HEK293 (cell line): ENCODE results near the gene PPP1R14C.

Experiments
- CTCF ChIA-PET: fragments of 350-600 bp; formaldehyde crosslinking; extraction: SDS; loops from one replicate; lab custom pipeline; 2021; ENCODE audit warnings: antibody characterized with exemption; lab: Yijun Ruan, JAX
- POLR2A ChIA-PET: fragments of 300-600 bp; formaldehyde crosslinking; extraction: SDS; loops from one replicate; lab custom pipeline; 2020; ENCODE audit warnings: antibody characterized with exemption, inconsistent platforms; lab: Yijun Ruan, JAX
- H3K27ac ChIP-seq: fragments of 200-500 bp; sonication (Bioruptor generic); 2 replicates; pipeline ENCODE4 v1.5.1; 2014; ENCODE audit warnings: low read depth, low read length, control low read depth, inconsistent platforms; ENCODE audit errors: extremely low read depth
- H3K36me3 ChIP-seq, 2 experiments: fragments of 200-500 bp in 1 of 2; sonication (Bioruptor generic) in 1 of 2; 1 replicate in 1 of 2; 2 replicates in 1 of 2; pipeline ENCODE4 v1.5.1; 2014 to 2017; ENCODE audit warnings: inconsistent platforms in 2 of 2, low read length in 2 of 2; ENCODE audit not compliant: control insufficient read depth in 2 of 2, insufficient read depth in 1 of 2
- H3K4me1 ChIP-seq: fragments of 200-500 bp; sonication (Bioruptor generic); 2 replicates; pipeline ENCODE4 v1.5.1; 2014; ENCODE audit warnings: mild to moderate bottlenecking, low read length, inconsistent platforms; ENCODE audit not compliant: control insufficient read depth, insufficient read depth
- H3K4me3 ChIP-seq: 2 replicates; pipeline ENCODE4 v1.5.1; 2011; ENCODE audit warnings: low read depth, mild to moderate bottlenecking, control low read depth, low read length, moderate library complexity
- H3K9me3 ChIP-seq: fragments of 200-500 bp; sonication (Bioruptor generic); 2 replicates; pipeline ENCODE4 v1.5.1; 2014; ENCODE audit warnings: low read depth, low read length, inconsistent platforms; ENCODE audit not compliant: control insufficient read depth, insufficient read depth
- KLF10 ChIP-seq: fragments of 450-650 bp; IDR thresholded peaks from 2 replicates; pipeline ENCODE4 v1.5.1; 2018; ENCODE audit warnings: missing biosample characterization, mild to moderate bottlenecking, missing genetic modification characterization
- MEIS1 ChIP-seq: sonication (generic); formaldehyde crosslinking; IDR thresholded peaks from 2 replicates; pipeline ENCODE4 v1.8.1; 2022; ENCODE audit warnings: missing genetic modification reagents, mild to moderate bottlenecking, borderline replicate concordance
- SP7 ChIP-seq: fragments of 450-650 bp; formaldehyde crosslinking; IDR thresholded peaks from 2 replicates; pipeline ENCODE4 v1.5.1; 2016; ENCODE audit warnings: missing biosample characterization, missing genetic modification characterization
- ZNF138 ChIP-seq: fragments of 450-650 bp; formaldehyde crosslinking; IDR thresholded peaks from 2 replicates; pipeline ENCODE4 v1.5.1; 2016; ENCODE audit warnings: missing biosample characterization, missing genetic modification characterization, borderline replicate concordance
- ZNF16 ChIP-seq: fragments of 450-650 bp; formaldehyde crosslinking; IDR thresholded peaks from 2 replicates; pipeline ENCODE4 v1.5.1; 2016; ENCODE audit warnings: low read depth, missing biosample characterization, missing genetic modification characterization
- ZNF214 ChIP-seq: fragments of 450-650 bp; formaldehyde crosslinking; IDR thresholded peaks from 2 replicates; pipeline ENCODE4 v1.5.1; 2017; ENCODE audit warnings: missing biosample characterization, mild to moderate bottlenecking, missing genetic modification characterization, borderline replicate concordance
- ZNF274 ChIP-seq, 2 experiments: fragments of 200-500 bp in 1 of 2; fragments of 450-650 bp in 1 of 2; sonication (Bioruptor generic) in 1 of 2; formaldehyde crosslinking in 1 of 2; IDR thresholded peaks; 2 replicates each; pipeline versions ENCODE4 v1.5.1 to v1.6.1; 2014 to 2016; ENCODE audit warnings: borderline replicate concordance in 1 of 2, inconsistent platforms in 1 of 2, low read length in 1 of 2, missing biosample characterization in 1 of 2, missing genetic modification characterization in 1 of 2
- ZNF311 ChIP-seq: fragments of 450-650 bp; formaldehyde crosslinking; IDR thresholded peaks from 2 replicates; pipeline ENCODE4 v1.5.1; 2017; ENCODE audit warnings: missing biosample characterization, missing genetic modification characterization, borderline replicate concordance
- ZNF530 ChIP-seq: fragments of 450-650 bp; formaldehyde crosslinking; IDR thresholded peaks from 2 replicates; pipeline ENCODE4 v1.5.1; 2016; ENCODE audit warnings: low read depth, missing biosample characterization, missing genetic modification characterization
- ZNF548 ChIP-seq: fragments of 450-650 bp; formaldehyde crosslinking; IDR thresholded peaks from 2 replicates; pipeline ENCODE4 v1.5.1; 2016; ENCODE audit warnings: missing biosample characterization, missing genetic modification characterization
- TF ChIP-seq, protein P1 (sequence below): fragments of 450-650 bp; formaldehyde crosslinking; IDR thresholded peaks from 2 replicates; pipeline ENCODE4 v1.5.1; 2016; ENCODE audit warnings: missing biosample characterization, missing genetic modification characterization
- TF ChIP-seq, protein P2 (sequence below): fragments of 450-650 bp; formaldehyde crosslinking; IDR thresholded peaks from 2 replicates; pipeline ENCODE4 v1.5.1; 2017; ENCODE audit warnings: missing biosample characterization, missing genetic modification characterization
- TF ChIP-seq, protein P3 (sequence below): fragments of 450-650 bp; formaldehyde crosslinking; optimal IDR thresholded peaks from 2 replicates; pipeline ENCODE3; 2016; ENCODE audit warnings: missing biosample characterization, mild to moderate bottlenecking, missing genetic modification characterization
- TF ChIP-seq, protein P4 (sequence below): fragments of 450-650 bp; formaldehyde crosslinking; IDR thresholded peaks from 2 replicates; pipeline ENCODE4 v1.5.1; 2017; ENCODE audit warnings: missing biosample characterization, missing genetic modification characterization
- TF ChIP-seq, protein P5 (sequence below): fragments of 450-650 bp; formaldehyde crosslinking; IDR thresholded peaks from 2 replicates; pipeline ENCODE4 v1.5.1; 2016; ENCODE audit warnings: missing biosample characterization, missing genetic modification characterization
- TF ChIP-seq, protein P6 (sequence below): fragments of 450-650 bp; formaldehyde crosslinking; IDR thresholded peaks from 2 replicates; pipeline ENCODE4 v1.5.1; 2016; ENCODE audit warnings: missing biosample characterization, missing genetic modification characterization
- TF ChIP-seq, protein P7 (sequence below): fragments of 450-650 bp; formaldehyde crosslinking; IDR thresholded peaks from 2 replicates; pipeline ENCODE4 v1.5.0; 2017; ENCODE audit warnings: missing biosample characterization, missing genetic modification characterization, borderline replicate concordance
- TF ChIP-seq, protein P8 (sequence below): fragments of 450-650 bp; formaldehyde crosslinking; IDR thresholded peaks from 2 replicates; pipeline ENCODE4 v1.5.1; 2016; ENCODE audit warnings: missing biosample characterization, missing genetic modification characterization

PPP1R14C gene

DNA sequence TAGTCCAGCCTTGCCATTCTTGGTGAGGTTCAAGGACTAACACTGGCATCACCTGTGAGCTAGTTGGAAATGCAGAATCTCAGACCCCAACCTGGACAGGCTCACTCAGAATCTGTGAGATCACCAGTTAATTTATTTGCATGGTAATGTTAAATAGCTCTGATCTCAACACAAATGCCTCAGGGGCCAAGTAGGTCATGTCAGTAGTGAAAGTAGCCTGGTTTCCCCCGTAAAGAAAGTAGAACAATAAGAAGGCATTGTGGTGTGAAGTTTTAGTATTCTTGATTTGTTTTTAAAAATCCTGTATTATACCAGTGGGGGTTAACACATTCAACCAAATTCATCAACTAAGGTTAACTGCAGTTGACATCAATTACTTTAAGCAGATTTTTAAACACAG lies 105.5 kb downstream of the PPP1R14C start (continued):
- TF ChIP-seq ZNF138 (tag by site-specific recombination), result no peak
- TF ChIP-seq, protein P1, sequence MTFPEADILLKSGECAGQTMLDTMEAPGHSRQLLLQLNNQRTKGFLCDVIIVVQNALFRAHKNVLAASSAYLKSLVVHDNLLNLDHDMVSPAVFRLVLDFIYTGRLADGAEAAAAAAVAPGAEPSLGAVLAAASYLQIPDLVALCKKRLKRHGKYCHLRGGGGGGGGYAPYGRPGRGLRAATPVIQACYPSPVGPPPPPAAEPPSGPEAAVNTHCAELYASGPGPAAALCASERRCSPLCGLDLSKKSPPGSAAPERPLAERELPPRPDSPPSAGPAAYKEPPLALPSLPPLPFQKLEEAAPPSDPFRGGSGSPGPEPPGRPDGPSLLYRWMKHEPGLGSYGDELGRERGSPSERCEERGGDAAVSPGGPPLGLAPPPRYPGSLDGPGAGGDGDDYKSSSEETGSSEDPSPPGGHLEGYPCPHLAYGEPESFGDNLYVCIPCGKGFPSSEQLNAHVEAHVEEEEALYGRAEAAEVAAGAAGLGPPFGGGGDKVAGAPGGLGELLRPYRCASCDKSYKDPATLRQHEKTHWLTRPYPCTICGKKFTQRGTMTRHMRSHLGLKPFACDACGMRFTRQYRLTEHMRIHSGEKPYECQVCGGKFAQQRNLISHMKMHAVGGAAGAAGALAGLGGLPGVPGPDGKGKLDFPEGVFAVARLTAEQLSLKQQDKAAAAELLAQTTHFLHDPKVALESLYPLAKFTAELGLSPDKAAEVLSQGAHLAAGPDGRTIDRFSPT (tag by site-specific recombination), result no peak
- TF ChIP-seq, protein P2, sequence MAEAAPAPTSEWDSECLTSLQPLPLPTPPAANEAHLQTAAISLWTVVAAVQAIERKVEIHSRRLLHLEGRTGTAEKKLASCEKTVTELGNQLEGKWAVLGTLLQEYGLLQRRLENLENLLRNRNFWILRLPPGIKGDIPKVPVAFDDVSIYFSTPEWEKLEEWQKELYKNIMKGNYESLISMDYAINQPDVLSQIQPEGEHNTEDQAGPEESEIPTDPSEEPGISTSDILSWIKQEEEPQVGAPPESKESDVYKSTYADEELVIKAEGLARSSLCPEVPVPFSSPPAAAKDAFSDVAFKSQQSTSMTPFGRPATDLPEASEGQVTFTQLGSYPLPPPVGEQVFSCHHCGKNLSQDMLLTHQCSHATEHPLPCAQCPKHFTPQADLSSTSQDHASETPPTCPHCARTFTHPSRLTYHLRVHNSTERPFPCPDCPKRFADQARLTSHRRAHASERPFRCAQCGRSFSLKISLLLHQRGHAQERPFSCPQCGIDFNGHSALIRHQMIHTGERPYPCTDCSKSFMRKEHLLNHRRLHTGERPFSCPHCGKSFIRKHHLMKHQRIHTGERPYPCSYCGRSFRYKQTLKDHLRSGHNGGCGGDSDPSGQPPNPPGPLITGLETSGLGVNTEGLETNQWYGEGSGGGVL (tag by site-specific recombination), result no peak
- TF ChIP-seq, protein P3, sequence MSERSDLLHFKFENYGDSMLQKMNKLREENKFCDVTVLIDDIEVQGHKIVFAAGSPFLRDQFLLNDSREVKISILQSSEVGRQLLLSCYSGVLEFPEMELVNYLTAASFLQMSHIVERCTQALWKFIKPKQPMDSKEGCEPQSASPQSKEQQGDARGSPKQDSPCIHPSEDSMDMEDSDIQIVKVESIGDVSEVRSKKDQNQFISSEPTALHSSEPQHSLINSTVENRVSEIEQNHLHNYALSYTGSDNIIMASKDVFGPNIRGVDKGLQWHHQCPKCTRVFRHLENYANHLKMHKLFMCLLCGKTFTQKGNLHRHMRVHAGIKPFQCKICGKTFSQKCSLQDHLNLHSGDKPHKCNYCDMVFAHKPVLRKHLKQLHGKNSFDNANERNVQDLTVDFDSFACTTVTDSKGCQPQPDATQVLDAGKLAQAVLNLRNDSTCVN (tag by site-specific recombination), result no peak
- TF ChIP-seq, protein P4, sequence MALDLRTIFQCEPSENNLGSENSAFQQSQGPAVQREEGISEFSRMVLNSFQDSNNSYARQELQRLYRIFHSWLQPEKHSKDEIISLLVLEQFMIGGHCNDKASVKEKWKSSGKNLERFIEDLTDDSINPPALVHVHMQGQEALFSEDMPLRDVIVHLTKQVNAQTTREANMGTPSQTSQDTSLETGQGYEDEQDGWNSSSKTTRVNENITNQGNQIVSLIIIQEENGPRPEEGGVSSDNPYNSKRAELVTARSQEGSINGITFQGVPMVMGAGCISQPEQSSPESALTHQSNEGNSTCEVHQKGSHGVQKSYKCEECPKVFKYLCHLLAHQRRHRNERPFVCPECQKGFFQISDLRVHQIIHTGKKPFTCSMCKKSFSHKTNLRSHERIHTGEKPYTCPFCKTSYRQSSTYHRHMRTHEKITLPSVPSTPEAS, result no peak
- TF ChIP-seq ZNF311 (tag by site-specific recombination), result no peak
- TF ChIP-seq ZNF548 (tag by site-specific recombination), result no peak
- TF ChIP-seq KLF10 (tag by site-specific recombination), result no peak

DNA sequence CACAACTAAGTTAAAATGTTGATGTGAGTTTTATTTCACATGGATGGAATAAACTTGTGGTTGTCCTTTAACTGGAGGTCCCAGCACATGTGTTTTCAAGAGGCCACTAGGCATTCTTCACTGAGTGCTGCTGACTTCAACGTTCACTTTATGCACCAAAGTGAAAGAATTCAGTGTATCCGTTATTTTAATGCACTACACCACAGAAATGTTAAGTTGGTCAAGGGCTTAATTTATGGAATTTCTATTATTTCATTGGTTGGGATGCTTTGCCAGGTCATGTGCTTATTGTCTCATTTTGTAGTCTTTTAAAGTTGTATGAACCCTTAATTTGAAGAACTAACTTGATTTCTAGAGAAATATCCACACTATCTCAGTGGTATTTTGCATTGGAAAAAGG lies 106.4 kb downstream of the PPP1R14C start:
- POLR2A ChIA-PET, result no interaction called here
- H3K9me3 ChIP-seq, result no peaks in the 10 kb centered on the region
- CTCF ChIA-PET, result interaction anchor here (0.6 to 1.7 kb wide), 3 partner anchors 21 to 240 kb away, joined by 3 to 4 read pairs (median 3); no protein-coding TSS in a partner anchor
- no peak overlapping the region for H3K27ac ChIP-seq
- peaks cover 0 to 11% of the 10 kb centered on the region in 2 experiments; a peak in 1 of 3 replicates for H3K36me3 ChIP-seq
- H3K4me1 ChIP-seq, result peaks cover 23% of the 10 kb centered on the region
- H3K4me3 ChIP-seq, result no peak overlapping the region
- TF ChIP-seq ZNF138 (tag by site-specific recombination) (no peak), ZNF16 (tag by site-specific recombination) (no peak), ZNF530 (tag by site-specific recombination) (no peak), ZNF274 (IDR thresholded peaks at IDR 0.05; ENCODE audit: low read length) (no peak), ZNF274 (tag by site-specific recombination; IDR thresholded peaks at IDR 0.05; ENCODE audit: borderline replicate concordance) (no peak), ZNF214 (tag by site-specific recombination) (no peak), SP7 (tag by site-specific recombination) (no peak), MEIS1 (CRISPR knock-in tag) (no peak)
- TF ChIP-seq, protein P5, sequence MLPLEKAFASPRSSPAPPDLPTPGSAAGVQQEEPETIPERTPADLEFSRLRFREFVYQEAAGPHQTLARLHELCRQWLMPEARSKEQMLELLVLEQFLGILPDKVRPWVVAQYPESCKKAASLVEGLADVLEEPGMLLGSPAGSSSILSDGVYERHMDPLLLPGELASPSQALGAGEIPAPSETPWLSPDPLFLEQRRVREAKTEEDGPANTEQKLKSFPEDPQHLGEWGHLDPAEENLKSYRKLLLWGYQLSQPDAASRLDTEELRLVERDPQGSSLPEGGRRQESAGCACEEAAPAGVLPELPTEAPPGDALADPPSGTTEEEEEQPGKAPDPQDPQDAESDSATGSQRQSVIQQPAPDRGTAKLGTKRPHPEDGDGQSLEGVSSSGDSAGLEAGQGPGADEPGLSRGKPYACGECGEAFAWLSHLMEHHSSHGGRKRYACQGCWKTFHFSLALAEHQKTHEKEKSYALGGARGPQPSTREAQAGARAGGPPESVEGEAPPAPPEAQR, result no peak
- TF ChIP-seq, protein P6, sequence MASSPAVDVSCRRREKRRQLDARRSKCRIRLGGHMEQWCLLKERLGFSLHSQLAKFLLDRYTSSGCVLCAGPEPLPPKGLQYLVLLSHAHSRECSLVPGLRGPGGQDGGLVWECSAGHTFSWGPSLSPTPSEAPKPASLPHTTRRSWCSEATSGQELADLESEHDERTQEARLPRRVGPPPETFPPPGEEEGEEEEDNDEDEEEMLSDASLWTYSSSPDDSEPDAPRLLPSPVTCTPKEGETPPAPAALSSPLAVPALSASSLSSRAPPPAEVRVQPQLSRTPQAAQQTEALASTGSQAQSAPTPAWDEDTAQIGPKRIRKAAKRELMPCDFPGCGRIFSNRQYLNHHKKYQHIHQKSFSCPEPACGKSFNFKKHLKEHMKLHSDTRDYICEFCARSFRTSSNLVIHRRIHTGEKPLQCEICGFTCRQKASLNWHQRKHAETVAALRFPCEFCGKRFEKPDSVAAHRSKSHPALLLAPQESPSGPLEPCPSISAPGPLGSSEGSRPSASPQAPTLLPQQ (tag by site-specific recombination), result no peak
- TF ChIP-seq, protein P7, sequence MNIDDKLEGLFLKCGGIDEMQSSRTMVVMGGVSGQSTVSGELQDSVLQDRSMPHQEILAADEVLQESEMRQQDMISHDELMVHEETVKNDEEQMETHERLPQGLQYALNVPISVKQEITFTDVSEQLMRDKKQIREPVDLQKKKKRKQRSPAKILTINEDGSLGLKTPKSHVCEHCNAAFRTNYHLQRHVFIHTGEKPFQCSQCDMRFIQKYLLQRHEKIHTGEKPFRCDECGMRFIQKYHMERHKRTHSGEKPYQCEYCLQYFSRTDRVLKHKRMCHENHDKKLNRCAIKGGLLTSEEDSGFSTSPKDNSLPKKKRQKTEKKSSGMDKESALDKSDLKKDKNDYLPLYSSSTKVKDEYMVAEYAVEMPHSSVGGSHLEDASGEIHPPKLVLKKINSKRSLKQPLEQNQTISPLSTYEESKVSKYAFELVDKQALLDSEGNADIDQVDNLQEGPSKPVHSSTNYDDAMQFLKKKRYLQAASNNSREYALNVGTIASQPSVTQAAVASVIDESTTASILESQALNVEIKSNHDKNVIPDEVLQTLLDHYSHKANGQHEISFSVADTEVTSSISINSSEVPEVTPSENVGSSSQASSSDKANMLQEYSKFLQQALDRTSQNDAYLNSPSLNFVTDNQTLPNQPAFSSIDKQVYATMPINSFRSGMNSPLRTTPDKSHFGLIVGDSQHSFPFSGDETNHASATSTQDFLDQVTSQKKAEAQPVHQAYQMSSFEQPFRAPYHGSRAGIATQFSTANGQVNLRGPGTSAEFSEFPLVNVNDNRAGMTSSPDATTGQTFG (tag by site-specific recombination), result no peak
- TF ChIP-seq, protein P8, sequence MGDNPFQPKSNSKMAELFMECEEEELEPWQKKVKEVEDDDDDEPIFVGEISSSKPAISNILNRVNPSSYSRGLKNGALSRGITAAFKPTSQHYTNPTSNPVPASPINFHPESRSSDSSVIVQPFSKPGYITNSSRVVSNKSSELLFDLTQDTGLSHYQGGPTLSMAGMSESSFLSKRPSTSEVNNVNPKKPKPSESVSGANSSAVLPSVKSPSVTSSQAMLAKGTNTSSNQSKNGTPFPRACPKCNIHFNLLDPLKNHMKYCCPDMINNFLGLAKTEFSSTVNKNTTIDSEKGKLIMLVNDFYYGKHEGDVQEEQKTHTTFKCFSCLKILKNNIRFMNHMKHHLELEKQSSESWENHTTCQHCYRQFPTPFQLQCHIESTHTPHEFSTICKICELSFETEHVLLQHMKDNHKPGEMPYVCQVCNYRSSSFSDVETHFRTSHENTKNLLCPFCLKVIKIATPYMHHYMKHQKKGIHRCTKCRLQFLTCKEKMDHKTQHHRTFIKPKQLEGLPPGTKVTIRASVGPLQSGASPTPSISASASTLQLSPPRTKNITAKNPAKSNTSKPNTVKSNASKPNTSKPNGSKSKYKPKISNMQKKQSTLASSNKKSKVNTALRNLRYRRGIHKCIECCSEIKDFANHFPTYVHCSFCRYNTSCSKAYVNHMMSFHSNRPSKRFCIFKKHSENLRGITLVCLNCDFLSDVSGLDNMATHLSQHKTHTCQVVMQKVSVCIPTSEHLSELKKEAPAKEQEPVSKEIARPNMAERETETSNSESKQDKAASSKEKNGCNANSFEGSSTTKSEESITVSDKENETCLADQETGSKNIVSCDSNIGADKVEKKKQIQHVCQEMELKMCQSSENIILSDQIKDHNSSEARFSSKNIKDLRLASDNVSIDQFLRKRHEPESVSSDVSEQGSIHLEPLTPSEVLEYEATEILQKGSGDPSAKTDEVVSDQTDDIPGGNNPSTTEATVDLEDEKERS, result no peak
